Measurements from ENCODE around the gene THBS1. TPM values are rescaled to one million over a fixed set of nuclear protein-coding genes. Genes with fewer than 3 reads are reported as not detected.

The THBS1 gene
- polyA plus RNA-seq, 2 donors: 6.8 to 20.4 TPM

DNA sequence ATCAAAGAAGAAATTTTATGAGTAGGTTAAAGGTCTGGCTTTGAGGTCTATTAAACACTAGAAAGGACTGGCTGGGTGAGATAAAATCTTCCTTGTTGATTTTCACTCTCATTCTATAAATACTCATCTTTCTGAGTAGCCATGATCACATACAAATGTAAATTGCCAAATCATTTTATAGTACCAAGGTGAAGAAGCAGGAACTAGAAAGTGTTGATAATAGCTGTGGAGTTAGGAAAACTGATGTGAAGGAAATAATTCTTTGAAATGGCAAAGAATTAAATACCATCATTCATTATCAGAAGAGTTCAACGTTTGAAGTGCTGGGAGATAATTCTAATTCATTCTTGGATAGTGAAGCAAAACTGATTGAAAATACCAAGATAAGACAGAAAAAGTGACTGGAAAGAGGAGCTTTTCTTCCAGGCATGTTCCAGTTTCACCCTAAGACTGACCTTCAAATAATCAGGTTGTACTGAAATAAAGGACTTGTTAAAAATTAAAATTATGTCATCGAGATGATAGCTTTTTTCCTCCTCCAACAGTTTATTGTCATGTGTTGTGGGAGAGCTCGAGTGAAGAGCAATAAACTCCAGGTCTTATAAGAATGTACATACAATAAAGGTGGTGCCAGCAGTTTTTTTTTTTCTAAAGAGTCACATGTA is 17.4 kb downstream of the THBS1 start:
- WGBS, 2 donors: 44 to 49% methylated on average over 3 of the region's 3 CpGs
- Histone ChIP-seq H3K9me3 (ENCODE audit: control insufficient read depth in 2 of 2, insufficient read depth in 1 of 2, low read depth in 1 of 2, low read length in 1 of 2) (no peaks in the 10 kb centered on the region), H3K4me1 (ENCODE audit: control insufficient read depth in 2 of 2, insufficient read depth in 2 of 2, low read length in 1 of 2) (no peaks in the 10 kb centered on the region), H3K36me3 (ENCODE audit: control insufficient read depth in 2 of 2, insufficient read depth in 2 of 2, low read length in 1 of 2) (peaks cover 0 to 6% of the 10 kb centered on the region in 2 donors), H3K27ac (ENCODE audit: low read depth in 2 of 2, low read length in 1 of 2) (no peak overlapping the region), H3K4me3 (ENCODE audit: low read depth in 1 of 2, low read length in 2 of 2) (no peak overlapping the region), H3K27me3 (ENCODE audit: control insufficient read depth in 1 of 2, insufficient read depth in 2 of 2, low read length in 2 of 2) (no peaks in the 10 kb centered on the region)

DNA sequence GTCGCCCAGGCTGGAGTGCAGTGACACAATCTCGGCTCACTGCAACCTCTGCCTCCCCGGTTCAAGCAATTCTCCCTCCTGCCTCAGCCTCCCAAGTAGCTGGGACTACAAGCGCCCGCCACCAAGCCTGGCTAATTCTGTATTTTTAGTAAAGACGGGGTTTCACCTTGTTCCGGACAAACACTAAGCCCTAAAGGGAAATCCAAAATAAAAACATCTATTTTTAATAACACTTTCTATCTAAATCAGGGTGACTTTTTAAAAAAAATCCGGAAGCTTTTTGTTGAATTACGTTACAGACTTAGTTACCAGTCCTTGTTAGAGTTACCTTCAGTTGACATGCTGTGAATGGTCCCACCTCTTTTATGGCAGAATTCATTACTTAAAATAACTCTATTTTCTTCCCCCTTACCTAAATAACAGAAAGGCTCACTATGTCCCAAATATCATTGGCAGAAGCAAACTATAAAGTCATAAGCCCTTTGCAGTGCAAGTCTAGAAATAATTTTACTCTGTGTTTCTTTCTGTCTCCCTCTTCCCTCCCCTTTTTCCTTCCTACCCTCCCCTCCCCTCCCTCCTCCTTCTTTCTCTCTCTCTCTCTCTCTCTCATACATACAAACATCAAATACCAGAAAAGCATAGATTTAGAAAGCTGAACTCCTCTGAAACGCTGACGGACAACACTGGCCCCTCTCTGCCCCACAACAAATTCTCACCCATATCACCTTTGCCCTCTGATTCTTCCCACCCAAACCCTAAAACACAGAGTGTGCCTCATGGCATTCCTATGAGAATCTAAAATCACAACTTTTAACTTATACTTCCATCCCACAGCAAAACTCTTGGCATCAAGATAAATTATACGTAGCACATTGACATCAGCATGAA is 18.3 kb downstream of the THBS1 start:
- Histone ChIP-seq H3K27ac (ENCODE audit: low read depth in 2 of 2, low read length in 1 of 2) (peak overlapping the region in 1 of 2 donors; percentile 22), H3K27me3 (ENCODE audit: control insufficient read depth in 1 of 2, insufficient read depth in 2 of 2, low read length in 2 of 2) (no peaks in the 10 kb centered on the region), H3K36me3 (ENCODE audit: control insufficient read depth in 2 of 2, insufficient read depth in 2 of 2, low read length in 1 of 2) (peaks cover 0 to 4% of the 10 kb centered on the region in 2 donors), H3K4me3 (ENCODE audit: low read depth in 1 of 2, low read length in 2 of 2) (no peak overlapping the region), H3K4me1 (ENCODE audit: control insufficient read depth in 2 of 2, insufficient read depth in 2 of 2, low read length in 1 of 2) (no peaks in the 10 kb centered on the region), H3K9me3 (ENCODE audit: control insufficient read depth in 2 of 2, insufficient read depth in 1 of 2, low read depth in 1 of 2, low read length in 1 of 2) (no peaks in the 10 kb centered on the region)
- 76 to 84% methylated on average over 12 of the region's 12 CpGs for WGBS, 2 donors

DNA sequence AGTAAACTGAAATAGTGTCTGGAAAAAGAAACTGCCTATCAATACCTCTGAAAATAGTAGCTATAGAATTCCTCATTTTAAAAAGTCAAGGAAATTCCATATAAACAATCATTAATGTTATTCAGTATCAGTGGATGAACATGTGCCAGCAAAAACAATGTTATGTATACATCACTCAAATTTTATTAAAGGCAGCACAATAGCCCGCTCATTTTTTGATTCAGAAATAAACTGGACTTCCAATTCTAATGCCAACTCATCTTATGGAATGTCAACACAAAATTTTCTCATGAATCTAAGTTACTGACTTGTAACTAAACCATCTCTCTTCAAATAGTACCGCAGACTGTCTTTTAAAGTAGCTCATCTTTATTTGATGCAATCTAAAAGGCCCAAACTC is 19.0 kb downstream of the THBS1 start:
- WGBS, 2 donors: 80 to 82% methylated on average over 2 of the region's 2 CpGs
- H3K4me1 ChIP-seq (ENCODE audit: control insufficient read depth in 2 of 2, insufficient read depth in 2 of 2, low read length in 1 of 2): no peaks in the 10 kb centered on the region
- peaks cover 0 to 4% of the 10 kb centered on the region in 2 donors for H3K36me3 ChIP-seq (ENCODE audit: control insufficient read depth in 2 of 2, insufficient read depth in 2 of 2, low read length in 1 of 2)
- no peaks in the 10 kb centered on the region for H3K27me3 ChIP-seq (ENCODE audit: control insufficient read depth in 1 of 2, insufficient read depth in 2 of 2, low read length in 2 of 2)
- no peak overlapping the region for H3K4me3 ChIP-seq (ENCODE audit: low read depth in 1 of 2, low read length in 2 of 2)
- no peak overlapping the region for H3K27ac ChIP-seq (ENCODE audit: low read depth in 2 of 2, low read length in 1 of 2)
- H3K9me3 ChIP-seq (ENCODE audit: control insufficient read depth in 2 of 2, insufficient read depth in 1 of 2, low read depth in 1 of 2, low read length in 1 of 2): no peaks in the 10 kb centered on the region

DNA sequence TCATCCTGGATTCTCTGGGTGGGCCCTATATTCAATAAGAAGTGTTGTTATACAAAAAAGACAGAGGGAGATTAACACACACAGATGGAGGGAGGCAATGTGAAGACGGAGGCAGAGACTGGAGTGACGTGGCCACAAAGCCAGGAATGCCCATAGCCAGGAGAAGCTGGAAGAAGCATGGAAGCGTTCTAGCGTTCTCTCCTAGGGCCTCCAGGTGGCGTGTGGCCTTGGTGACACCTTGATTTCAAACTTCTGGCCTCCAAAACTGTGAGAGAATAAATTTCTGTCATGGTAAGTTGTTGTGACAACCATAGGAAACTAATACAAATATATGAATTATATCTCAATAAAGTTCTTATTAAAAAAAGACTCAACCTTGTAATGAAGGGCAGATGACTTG is 21.3 kb downstream of the THBS1 start:
- Histone ChIP-seq H3K27ac (ENCODE audit: low read depth in 2 of 2, low read length in 1 of 2) (no peak overlapping the region), H3K4me3 (ENCODE audit: low read depth in 1 of 2, low read length in 2 of 2) (no peak overlapping the region), H3K4me1 (ENCODE audit: control insufficient read depth in 2 of 2, insufficient read depth in 2 of 2, low read length in 1 of 2) (no peaks in the 10 kb centered on the region), H3K9me3 (ENCODE audit: control insufficient read depth in 2 of 2, insufficient read depth in 1 of 2, low read depth in 1 of 2, low read length in 1 of 2) (no peaks in the 10 kb centered on the region), H3K36me3 (ENCODE audit: control insufficient read depth in 2 of 2, insufficient read depth in 2 of 2, low read length in 1 of 2) (no peaks in the 10 kb centered on the region), H3K27me3 (ENCODE audit: control insufficient read depth in 1 of 2, insufficient read depth in 2 of 2, low read length in 2 of 2) (no peaks in the 10 kb centered on the region)
- WGBS, 2 donors: 88 to 91% methylated on average over 5 of the region's 5 CpGs

DNA sequence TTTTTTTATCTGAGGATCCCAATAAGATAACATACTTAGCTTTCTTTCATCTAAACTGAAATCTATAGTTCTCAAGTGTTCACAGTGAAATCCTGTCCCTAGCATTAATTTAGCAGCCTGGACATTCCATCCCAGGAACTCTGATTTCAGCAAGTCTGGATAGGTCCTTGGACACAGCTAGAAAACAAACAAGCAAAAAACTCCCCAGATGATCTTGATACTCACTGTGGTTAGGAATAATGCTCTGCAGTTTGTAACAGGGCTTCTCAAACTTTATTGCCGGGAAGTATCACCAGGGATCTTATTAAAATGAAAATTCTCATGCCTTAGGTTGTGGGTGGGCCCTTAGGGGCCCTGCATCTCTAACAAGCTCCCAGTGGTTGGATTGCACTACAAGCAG is 24.3 kb downstream of the THBS1 start:
- whole genome bisulfite sequencing, 2 donors: 86 to 96% methylated on average over 1 of the region's 1 CpG
- Histone ChIP-seq H3K36me3 (ENCODE audit: control insufficient read depth in 2 of 2, insufficient read depth in 2 of 2, low read length in 1 of 2) (no peaks in the 10 kb centered on the region), H3K4me3 (ENCODE audit: low read depth in 1 of 2, low read length in 2 of 2) (no peak overlapping the region), H3K27ac (ENCODE audit: low read depth in 2 of 2, low read length in 1 of 2) (no peak overlapping the region), H3K9me3 (ENCODE audit: control insufficient read depth in 2 of 2, insufficient read depth in 1 of 2, low read depth in 1 of 2, low read length in 1 of 2) (no peaks in the 10 kb centered on the region), H3K4me1 (ENCODE audit: control insufficient read depth in 2 of 2, insufficient read depth in 2 of 2, low read length in 1 of 2) (no peaks in the 10 kb centered on the region), H3K27me3 (ENCODE audit: control insufficient read depth in 1 of 2, insufficient read depth in 2 of 2, low read length in 2 of 2) (no peaks in the 10 kb centered on the region)

DNA sequence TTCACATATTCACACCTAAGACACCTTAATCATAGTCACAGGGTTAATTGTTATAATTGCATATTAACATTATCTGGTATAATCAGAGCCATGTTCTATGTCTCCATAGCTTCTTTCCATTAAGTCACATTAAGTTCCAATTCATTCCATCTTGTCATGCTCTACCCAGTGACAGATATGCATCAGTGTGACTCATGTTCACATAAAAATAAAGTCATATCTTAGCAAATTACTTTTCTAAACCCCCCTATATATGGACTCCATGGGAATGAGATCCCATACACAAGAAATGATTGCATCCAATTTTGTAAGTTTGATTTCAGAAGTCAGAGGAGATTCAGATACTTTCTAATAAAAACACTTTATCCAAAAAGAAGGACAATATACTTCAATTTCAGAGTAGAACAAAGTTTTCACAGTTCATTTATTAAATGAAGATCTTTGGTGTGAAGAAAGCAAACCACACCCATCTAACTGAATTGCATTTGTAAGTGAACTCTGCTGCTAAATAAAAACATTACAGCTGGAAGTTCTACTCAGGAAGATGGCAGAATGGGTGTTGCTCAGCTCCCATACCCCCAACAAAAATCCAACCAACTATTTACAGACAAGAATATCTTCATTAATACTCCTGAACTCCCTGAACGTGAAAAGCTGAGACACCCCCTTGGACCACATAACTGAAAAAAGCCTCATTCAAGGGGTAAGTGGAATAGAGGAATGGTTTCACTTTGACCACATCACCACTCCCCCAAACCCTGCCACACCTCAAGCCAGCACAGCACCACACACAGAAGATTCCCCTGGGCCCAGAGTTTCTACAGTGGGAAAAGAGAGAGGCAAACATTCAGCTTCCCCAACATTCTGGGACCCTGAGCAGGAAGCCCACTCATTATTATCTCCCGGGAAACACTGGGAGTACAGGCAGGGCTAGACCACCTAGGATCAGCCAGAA is 27.6 kb downstream of the THBS1 start:
- 78 to 95% methylated on average over 2 of the region's 2 CpGs for WGBS, 2 donors
- Histone ChIP-seq H3K36me3 (ENCODE audit: control insufficient read depth in 2 of 2, insufficient read depth in 2 of 2, low read length in 1 of 2) (no peaks in the 10 kb centered on the region), H3K27ac (ENCODE audit: low read depth in 2 of 2, low read length in 1 of 2) (peak overlapping the region; percentile 2 to 45), H3K4me1 (ENCODE audit: control insufficient read depth in 2 of 2, insufficient read depth in 2 of 2, low read length in 1 of 2) (no peaks in the 10 kb centered on the region), H3K4me3 (ENCODE audit: low read depth in 1 of 2, low read length in 2 of 2) (no peak overlapping the region), H3K9me3 (ENCODE audit: control insufficient read depth in 2 of 2, insufficient read depth in 1 of 2, low read depth in 1 of 2, low read length in 1 of 2) (no peaks in the 10 kb centered on the region), H3K27me3 (ENCODE audit: control insufficient read depth in 1 of 2, insufficient read depth in 2 of 2, low read length in 2 of 2) (no peaks in the 10 kb centered on the region)

DNA sequence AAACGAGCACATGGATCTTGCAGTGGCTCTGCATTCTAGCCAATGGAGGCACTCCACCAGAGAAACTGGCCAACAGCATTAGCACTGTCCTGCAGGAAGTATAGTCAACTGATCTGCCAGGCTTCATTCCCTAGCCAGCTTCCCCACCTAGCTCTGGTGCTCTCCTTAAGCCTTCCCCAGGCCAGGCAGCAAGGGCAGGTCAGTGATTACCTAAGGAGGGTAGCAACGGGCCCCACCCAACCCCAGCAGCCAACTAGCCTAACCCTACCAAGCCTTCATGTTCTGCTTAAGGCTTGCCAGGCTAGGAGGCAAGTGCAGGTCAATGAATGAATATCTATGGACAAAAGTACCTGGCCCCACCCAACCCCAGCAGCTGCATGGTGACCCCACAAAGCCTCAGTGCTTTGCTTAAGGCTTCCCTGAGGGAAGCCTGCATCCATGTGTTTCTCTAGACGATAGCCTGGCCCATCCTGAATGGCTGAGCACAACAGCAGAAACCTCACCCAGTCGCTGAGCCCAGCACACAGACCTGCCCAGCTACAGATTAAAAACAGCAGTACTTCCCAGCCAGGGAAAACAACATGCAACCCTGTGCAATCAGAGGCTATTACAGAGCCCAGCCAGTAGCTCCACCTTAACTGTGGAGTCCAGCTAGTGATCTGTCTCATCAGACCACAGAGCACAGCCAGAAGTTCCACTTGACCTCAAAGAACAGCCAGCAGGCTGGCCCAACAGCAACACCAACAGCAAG is 28.5 kb downstream of the THBS1 start:
- no peaks in the 10 kb centered on the region for H3K36me3 ChIP-seq (ENCODE audit: control insufficient read depth in 2 of 2, insufficient read depth in 2 of 2, low read length in 1 of 2)
- no peaks in the 10 kb centered on the region for H3K9me3 ChIP-seq (ENCODE audit: control insufficient read depth in 2 of 2, insufficient read depth in 1 of 2, low read depth in 1 of 2, low read length in 1 of 2)
- H3K27ac ChIP-seq (ENCODE audit: low read depth in 2 of 2, low read length in 1 of 2): peak overlapping the region; percentile 45 to 69
- WGBS, 2 donors: 75 to 76% methylated on average over 3 to 4 of the region's 4 CpGs
- no peak overlapping the region for H3K4me3 ChIP-seq (ENCODE audit: low read depth in 1 of 2, low read length in 2 of 2)
- H3K4me1 ChIP-seq (ENCODE audit: control insufficient read depth in 2 of 2, insufficient read depth in 2 of 2, low read length in 1 of 2): no peaks in the 10 kb centered on the region
- H3K27me3 ChIP-seq (ENCODE audit: control insufficient read depth in 1 of 2, insufficient read depth in 2 of 2, low read length in 2 of 2): no peaks in the 10 kb centered on the region

DNA sequence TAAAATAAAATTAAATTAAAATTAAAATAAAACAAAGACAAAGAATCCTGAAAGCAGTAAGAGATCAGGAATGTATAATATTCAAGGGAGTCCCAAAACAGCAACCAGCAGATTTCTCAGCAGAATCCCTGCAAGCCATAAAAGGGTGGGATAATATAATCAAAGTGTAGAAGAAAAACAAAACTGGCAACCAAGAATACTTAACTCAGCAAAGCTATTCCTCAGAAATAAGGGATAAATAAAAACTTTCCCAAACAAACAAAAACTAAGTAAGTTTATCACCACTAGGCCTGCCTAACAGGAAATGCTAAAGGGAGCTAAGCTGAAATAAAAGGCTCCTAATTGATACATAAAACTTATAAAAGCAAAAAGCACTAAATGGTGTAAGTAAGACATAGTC is 29.8 kb downstream of the THBS1 start:
- Histone ChIP-seq H3K27ac (ENCODE audit: low read depth in 2 of 2, low read length in 1 of 2) (no peak overlapping the region), H3K36me3 (ENCODE audit: control insufficient read depth in 2 of 2, insufficient read depth in 2 of 2, low read length in 1 of 2) (no peaks in the 10 kb centered on the region), H3K9me3 (ENCODE audit: control insufficient read depth in 2 of 2, insufficient read depth in 1 of 2, low read depth in 1 of 2, low read length in 1 of 2) (no peaks in the 10 kb centered on the region), H3K4me1 (ENCODE audit: control insufficient read depth in 2 of 2, insufficient read depth in 2 of 2, low read length in 1 of 2) (no peaks in the 10 kb centered on the region), H3K27me3 (ENCODE audit: control insufficient read depth in 1 of 2, insufficient read depth in 2 of 2, low read length in 2 of 2) (no peaks in the 10 kb centered on the region), H3K4me3 (ENCODE audit: low read depth in 1 of 2, low read length in 2 of 2) (no peak overlapping the region)

DNA sequence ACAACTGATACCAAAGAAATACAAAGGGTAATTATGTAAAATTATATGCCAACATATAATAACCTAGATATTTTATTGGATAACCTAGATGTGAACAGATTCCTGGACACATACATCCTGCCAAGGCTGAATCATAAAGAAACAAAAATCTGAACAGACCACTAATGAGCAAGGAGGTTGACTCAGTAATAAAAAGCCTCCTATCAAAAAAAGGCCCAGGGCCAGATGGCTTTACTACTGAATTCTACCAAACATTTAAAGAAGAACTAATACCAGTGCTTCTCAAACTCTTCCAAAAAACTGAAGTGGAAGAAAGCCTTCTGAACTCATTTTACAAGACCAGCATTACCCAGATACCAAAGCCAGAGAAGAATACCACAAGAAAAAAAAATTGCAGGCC is 32.4 kb downstream of the THBS1 start:
- H3K4me3 ChIP-seq (ENCODE audit: low read depth in 1 of 2, low read length in 2 of 2): no peak overlapping the region
- no peaks in the 10 kb centered on the region for H3K9me3 ChIP-seq (ENCODE audit: control insufficient read depth in 2 of 2, insufficient read depth in 1 of 2, low read depth in 1 of 2, low read length in 1 of 2)
- no peaks in the 10 kb centered on the region for H3K4me1 ChIP-seq (ENCODE audit: control insufficient read depth in 2 of 2, insufficient read depth in 2 of 2, low read length in 1 of 2)
- no peaks in the 10 kb centered on the region for H3K36me3 ChIP-seq (ENCODE audit: control insufficient read depth in 2 of 2, insufficient read depth in 2 of 2, low read length in 1 of 2)
- H3K27me3 ChIP-seq (ENCODE audit: control insufficient read depth in 1 of 2, insufficient read depth in 2 of 2, low read length in 2 of 2): no peaks in the 10 kb centered on the region
- no peak overlapping the region for H3K27ac ChIP-seq (ENCODE audit: low read depth in 2 of 2, low read length in 1 of 2)

All from esophagus (tissue), 2 donors.